VCaP (cell line): Measurements from ENCODE around the gene ERLEC1.
"Not testable (repeated sequence)": the region's sequence is repeated elsewhere in the genome, so short reads cannot be mapped to it uniquely, and the experiment has no call there.

Experiments used
- H3K27ac ChIP-seq: fragments of 450-650 bp; 2 replicates; pipeline ENCODE4 v1.5.1; 2017
- TF ChIP-seq, protein P1 (sequence below): fragments of 450-650 bp; conservative IDR thresholded peaks from 2 replicates; pipeline ENCODE4 v1.5.1; 2017; ENCODE audit warnings: mild to moderate bottlenecking, moderate library complexity

ERLEC1 gene

GRCh38 chr2:53840580-53840979 lies 53.7 kb downstream of the ERLEC1 start:
- H3K27ac ChIP-seq: no peak overlapping the region
- TF ChIP-seq, protein P1, sequence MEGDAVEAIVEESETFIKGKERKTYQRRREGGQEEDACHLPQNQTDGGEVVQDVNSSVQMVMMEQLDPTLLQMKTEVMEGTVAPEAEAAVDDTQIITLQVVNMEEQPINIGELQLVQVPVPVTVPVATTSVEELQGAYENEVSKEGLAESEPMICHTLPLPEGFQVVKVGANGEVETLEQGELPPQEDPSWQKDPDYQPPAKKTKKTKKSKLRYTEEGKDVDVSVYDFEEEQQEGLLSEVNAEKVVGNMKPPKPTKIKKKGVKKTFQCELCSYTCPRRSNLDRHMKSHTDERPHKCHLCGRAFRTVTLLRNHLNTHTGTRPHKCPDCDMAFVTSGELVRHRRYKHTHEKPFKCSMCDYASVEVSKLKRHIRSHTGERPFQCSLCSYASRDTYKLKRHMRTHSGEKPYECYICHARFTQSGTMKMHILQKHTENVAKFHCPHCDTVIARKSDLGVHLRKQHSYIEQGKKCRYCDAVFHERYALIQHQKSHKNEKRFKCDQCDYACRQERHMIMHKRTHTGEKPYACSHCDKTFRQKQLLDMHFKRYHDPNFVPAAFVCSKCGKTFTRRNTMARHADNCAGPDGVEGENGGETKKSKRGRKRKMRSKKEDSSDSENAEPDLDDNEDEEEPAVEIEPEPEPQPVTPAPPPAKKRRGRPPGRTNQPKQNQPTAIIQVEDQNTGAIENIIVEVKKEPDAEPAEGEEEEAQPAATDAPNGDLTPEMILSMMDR: no peak

GRCh38 chr2:53841651-53842050 lies 54.8 kb downstream of the ERLEC1 start:
- H3K27ac ChIP-seq: not testable (repeated sequence)

DNA sequence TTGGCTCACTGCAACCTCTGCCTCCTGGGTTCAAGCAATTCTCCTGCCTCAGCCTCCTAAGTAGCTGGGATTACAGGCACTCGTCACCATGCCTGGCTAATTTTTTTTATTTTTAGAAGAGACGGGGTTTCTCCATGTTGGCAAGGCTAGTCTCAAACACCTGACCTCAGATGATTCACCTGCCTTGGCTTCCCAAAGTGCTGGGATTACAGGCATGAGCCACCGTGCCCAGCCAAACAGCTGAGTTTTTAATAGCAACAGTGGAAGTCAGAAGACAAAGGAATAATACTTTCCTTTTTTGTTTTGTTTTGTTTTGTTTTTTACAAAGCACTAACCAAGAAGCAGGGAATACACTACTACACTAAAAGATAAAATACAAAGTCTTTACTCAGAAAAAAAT lies 56.0 kb downstream of the ERLEC1 start:
- no peak overlapping the region for H3K27ac ChIP-seq
- TF ChIP-seq, protein P1: no peak

DNA sequence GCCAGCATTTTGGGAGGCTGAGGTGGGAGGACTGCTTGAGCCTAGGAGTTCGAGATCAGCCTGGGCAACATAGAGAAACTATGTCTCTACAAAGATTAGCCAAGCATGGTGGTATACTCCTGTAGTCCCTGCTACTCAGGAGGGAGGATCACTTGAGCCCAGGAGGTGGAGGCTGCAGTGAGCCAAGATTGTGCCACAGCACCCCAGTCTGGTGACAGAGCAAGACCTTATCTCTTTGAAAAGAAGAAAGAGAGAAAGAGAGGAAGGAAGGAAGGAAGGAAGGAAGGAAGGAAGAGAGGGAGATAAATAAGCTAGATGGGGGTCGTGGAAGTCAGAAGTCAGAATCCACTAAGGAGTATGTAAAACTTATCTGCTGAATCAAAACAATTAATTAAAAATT lies 56.8 kb downstream of the ERLEC1 start:
- no peak overlapping the region for H3K27ac ChIP-seq
- TF ChIP-seq, protein P1: no peak

- TF ChIP-seq, protein P1: no peak
- H3K27ac ChIP-seq: no peak overlapping the region
These were observed 61.2 kb downstream of the ERLEC1 start for GRCh38 chr2:53848062-53848461.

DNA sequence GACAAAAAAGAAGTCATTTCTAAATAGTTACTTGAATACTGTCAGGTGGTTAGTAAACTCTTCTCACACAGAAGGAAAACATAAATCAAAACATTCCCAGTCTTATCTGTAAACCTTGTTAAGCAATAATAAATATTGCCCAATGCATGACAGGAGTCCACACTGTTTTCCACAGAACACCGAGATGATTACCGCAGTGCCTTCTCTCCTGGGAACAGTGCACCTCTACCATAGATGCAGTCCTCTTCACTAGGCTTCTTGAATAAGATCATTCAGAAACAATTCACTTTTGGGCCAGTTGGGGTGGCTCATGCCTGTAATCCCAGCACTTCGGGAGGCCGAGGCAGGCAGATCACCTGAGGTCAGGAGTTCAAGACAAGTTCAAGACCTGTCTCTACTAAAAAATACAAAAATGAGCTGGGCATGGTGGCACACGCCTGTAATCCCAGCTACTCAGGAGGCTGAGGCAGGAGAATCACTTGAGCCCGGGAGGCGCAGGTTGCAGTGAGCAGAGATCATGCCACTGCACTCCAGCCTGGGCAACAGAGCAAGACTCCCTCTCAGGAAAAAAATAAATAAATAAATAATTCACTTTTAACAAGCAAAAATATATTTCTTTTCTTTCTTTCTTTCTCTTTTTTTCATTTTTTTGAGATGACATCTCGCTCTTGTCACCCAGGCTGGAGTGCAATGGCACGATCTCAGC lies 64.4 kb downstream of the ERLEC1 start:
- H3K27ac ChIP-seq: not testable (repeated sequence)

DNA sequence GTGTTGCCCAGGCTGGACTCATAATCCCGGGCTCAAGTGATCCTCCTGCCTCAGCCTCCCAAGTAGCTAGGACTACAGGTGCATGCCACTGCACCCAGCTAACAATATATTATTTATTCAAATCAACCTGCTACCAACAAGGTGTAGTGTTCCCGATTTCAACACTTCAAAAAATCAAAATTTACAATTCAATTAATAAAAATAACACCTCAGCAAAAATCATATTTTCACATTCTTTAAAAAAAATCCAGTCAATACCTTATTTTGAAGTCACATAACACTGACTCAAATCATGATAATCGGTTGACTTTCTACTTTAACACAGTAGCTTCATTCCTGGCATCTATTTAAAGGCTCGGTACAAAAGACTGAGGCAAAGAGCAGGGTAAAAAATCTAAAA lies 65.7 kb downstream of the ERLEC1 start:
- no peak overlapping the region for H3K27ac ChIP-seq
- TF ChIP-seq, protein P1: no peak

GRCh38 chr2:53854678-53855077 lies 67.8 kb downstream of the ERLEC1 start:
- H3K27ac ChIP-seq: no peak overlapping the region
- TF ChIP-seq, protein P1: no peak

DNA sequence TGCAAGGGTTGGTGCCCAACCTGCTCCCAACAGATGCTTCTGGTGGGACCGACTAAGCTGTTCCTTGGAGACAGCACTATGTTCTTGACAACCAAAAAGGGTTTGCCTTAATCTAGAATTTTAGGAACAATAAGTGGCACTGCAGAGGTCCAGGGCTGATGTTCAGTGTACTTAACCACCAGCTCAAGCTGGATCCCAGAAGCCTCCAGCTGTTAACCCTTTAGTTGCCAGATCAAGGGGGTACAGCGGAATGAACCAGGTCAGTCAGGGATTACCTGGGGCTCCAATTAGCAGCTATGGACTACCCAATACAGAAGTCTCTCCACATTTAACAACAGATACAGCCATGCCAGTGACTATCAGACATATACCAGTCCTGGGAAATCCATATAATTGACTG lies 69.4 kb downstream of the ERLEC1 start:
- TF ChIP-seq, protein P1: no peak
- H3K27ac ChIP-seq: no peak overlapping the region
